HEK293T (cell line): ENCODE data around the gene NSUN2.

Experiments used
- ARNT ChIP-seq: fragments of 450-650 bp; IDR thresholded peaks from 2 replicates; pipeline ENCODE4 v1.6.1; 2017; ENCODE audit warnings: mild to moderate bottlenecking
- BHLHE40 ChIP-seq: fragments of 450-650 bp; IDR thresholded peaks from 2 replicates; pipeline ENCODE4 v1.6.1; 2016; ENCODE audit warnings: mild to moderate bottlenecking, moderate library complexity, borderline replicate concordance
- CTBP1 ChIP-seq: fragments of 450-650 bp; IDR thresholded peaks from 2 replicates; pipeline ENCODE4 v1.6.1; 2016; ENCODE audit warnings: borderline replicate concordance
- ELF4 ChIP-seq: fragments of 450-650 bp; IDR thresholded peaks from 2 replicates; pipeline ENCODE4 v1.6.1; 2017; ENCODE audit warnings: antibody characterized with exemption
- FOXA1 ChIP-seq: fragments of 450-650 bp; IDR thresholded peaks from 2 replicates; pipeline ENCODE4 v1.6.1; 2016; ENCODE audit warnings: mild to moderate bottlenecking
- FOXK2 ChIP-seq: fragments of 450-650 bp; IDR thresholded peaks from 2 replicates; pipeline ENCODE4 v1.6.1; 2016; ENCODE audit warnings: mild to moderate bottlenecking
- FOXM1 ChIP-seq: fragments of 450-650 bp; IDR thresholded peaks from 2 replicates; pipeline ENCODE4 v1.6.1; 2017; ENCODE audit warnings: mild to moderate bottlenecking, borderline replicate concordance
- HDGF ChIP-seq: fragments of 450-650 bp; IDR thresholded peaks from 2 replicates; pipeline ENCODE4 v1.6.1; 2017; ENCODE audit warnings: antibody characterized with exemption, borderline replicate concordance
- L3MBTL2 ChIP-seq: fragments of 450-650 bp; conservative IDR thresholded peaks from 2 replicates; pipeline ENCODE4 v1.6.1; 2016; ENCODE audit warnings: mild to moderate bottlenecking
- SP1 ChIP-seq: fragments of 450-650 bp; IDR thresholded peaks from 2 replicates; pipeline ENCODE4 v1.6.1; 2017
- TARDBP ChIP-seq: fragments of 450-650 bp; IDR thresholded peaks from 2 replicates; pipeline ENCODE4 v1.6.1; 2016
- TF ChIP-seq, protein P1 (sequence below): fragments of 450-650 bp; IDR thresholded peaks from 2 replicates; pipeline ENCODE4 v1.6.1; 2016

DNA sequence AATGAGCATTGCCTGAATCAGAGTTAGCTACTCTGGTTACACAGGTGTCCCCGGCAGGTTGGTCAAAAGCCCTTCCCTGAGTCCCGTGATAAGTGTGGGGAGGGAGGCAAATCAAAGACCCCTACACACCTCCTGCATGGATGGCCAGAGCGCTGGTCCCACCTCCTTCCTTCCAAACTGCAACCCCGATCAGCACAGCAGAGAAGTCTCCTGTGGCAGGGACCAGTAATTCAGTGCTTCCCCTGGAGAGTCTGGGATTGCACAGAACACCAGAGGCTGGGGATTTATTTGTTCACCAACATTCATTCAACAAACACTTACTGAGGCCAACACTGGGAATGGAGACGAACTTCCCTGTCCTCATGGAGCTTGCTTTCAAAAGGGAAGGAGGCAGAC is 46.2 kb downstream of the NSUN2 start:
- TF ChIP-seq ELF4, result no peak
- TF ChIP-seq BHLHE40, result no peak
- TF ChIP-seq ARNT, result no peak
- TF ChIP-seq L3MBTL2, result no peak
- no peak for TF ChIP-seq SP1
- no peak for TF ChIP-seq CTBP1
- no peak for TF ChIP-seq FOXM1
- no peak for TF ChIP-seq FOXA1
- no peak for TF ChIP-seq TARDBP
- TF ChIP-seq, protein P1, sequence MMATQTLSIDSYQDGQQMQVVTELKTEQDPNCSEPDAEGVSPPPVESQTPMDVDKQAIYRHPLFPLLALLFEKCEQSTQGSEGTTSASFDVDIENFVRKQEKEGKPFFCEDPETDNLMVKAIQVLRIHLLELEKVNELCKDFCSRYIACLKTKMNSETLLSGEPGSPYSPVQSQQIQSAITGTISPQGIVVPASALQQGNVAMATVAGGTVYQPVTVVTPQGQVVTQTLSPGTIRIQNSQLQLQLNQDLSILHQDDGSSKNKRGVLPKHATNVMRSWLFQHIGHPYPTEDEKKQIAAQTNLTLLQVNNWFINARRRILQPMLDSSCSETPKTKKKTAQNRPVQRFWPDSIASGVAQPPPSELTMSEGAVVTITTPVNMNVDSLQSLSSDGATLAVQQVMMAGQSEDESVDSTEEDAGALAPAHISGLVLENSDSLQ, result no peak
- TF ChIP-seq HDGF, result no peak
- TF ChIP-seq FOXK2, result no peak
